COLO829 (cell line): ENCODE data around the gene SLC41A1.

Experiments
- DNase-seq: peaks from one replicate; pipeline ENCODE4 v3.0.0; 2012; ENCODE audit warnings: low spot score

The SLC41A1 gene

DNA sequence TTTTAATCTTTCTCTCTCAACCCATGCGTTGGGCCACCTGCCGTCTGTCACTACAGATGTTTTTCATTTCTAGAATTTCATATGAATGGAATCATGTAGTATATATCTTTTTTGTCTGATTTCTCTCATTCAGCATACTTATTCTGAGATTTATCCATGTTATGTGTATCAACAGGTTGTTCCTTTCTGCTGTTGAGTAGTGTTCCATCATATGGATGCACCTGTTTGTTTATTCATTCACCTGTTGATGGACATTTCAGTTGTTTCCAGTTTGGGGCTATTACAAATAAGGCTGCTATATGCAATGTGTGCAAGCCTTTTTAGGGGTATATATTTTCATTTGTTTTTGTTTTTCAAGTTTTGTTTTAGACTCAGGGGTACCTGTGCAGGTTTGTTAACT lies 9.4 kb upstream of the SLC41A1 start:
- no peak for DNase-seq

- DNase-seq = no peak
Measured at GRCh38 chr1:205817988-205818387, 5.0 kb upstream of the SLC41A1 start.

DNA sequence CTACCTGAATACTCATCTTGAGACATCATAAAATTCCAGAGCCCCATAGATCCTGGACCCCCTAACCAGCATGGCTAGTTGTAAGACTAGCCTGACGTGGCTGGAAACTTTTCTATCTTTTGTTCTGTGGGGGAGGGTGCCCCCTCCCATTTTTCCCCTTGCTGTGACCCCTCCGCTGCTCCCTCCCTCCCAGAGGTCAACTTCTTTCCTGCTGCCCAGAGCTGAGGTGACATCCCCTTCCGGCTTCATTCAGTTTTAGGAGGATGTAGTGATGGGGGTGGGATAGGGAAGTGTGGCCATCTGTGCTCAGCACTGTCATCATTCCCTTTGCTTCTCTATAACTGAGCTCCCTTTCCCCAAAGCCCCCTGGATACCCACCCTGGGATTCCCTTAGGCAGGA lies 4.4 kb upstream of the SLC41A1 start:
- no peak for DNase-seq

GRCh38 chr1:205813755-205814058 lies 709 bp upstream of the SLC41A1 start:
- no peak for DNase-seq

DNA sequence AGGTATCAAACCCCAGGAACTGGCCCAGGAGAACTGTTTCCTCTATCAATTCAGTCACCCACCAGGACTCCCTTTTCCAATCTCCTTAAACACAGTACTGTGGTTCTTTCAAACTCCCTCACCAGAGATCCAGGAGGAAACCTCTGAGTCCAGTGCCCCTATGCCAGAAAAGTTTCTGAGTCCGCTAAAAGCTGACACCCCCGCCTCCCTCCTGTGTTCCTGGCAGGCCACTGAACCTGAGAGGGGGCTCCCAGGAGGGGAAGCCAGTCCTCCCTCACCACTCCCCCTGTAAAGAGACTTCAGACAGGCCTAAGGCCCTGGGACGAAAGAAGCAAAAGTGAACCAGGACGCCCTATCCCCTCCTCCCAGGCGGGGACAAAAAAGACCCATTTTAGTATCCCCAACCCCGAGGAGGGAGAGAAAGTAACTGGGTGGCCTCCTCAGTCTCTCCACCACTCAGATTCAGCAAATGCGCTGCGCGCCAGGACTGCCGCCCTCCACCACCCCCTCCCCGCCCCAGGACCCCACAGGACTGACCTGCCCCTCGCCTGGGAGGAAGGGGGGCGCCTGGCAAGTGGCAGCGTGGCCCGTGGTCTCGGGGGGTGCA lies 624 bp downstream of the SLC41A1 start:
- DNase-seq = peak; percentile 56

GRCh38 chr1:205811660-205812059 lies 1.3 kb downstream of the SLC41A1 start:
- no peak for DNase-seq

GRCh38 chr1:205810448-205811157 lies 2.4 kb downstream of the SLC41A1 start:
- DNase-seq = no peak

- DNase-seq = no peak
Measured at GRCh38 chr1:205809942-205810345, 3.1 kb downstream of the SLC41A1 start.

DNA sequence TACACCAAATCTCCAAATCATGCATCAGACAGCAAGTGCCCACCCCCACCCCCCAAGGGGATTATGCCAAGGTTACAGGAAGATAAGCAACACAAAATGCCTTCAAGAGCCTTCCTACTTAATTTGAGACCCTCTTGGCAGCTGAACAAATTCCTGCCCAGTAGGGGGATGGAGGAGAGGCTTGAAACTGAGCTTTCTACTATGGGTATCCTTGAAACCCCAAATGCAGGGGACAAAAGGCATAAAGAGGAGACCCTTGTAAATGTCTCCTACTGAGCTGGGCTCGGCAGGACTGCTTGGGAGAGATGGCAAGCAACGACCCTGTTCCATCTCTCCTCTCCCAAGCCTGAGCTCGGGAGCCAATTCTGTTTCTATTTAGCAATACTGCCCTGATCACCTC lies 3.5 kb downstream of the SLC41A1 start:
- no peak for DNase-seq

DNA sequence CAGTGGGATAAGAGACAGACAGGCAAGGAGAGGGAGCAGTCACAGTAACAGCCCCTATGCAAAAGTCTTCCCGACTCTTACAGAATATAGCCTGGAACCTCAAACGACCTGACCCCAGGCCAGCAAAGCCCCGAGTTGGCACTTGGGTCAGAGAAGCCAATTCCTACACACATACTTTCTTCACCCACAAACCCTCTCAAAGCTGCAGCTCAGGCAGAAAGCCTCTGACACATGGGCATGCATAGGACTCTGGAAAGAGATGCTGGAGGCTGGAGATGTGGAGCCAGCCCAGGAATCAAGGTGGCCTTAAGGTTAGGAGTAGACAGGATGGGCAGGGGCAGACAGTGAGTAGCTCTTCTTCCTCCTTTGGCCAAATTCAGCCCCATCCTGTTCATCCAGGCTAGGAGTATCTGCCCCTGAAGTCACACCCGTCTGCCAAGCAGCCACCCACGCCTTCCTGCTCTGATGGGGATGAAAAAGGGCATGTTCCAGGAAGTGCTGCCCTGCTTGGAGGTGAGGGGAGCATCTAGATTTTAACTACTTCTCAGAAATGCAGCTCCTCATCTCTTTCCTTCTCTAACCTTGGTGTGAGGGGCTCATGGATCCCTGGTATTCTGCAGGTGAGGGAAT lies 7.8 kb downstream of the SLC41A1 start:
- peak; percentile 43 for DNase-seq

DNA sequence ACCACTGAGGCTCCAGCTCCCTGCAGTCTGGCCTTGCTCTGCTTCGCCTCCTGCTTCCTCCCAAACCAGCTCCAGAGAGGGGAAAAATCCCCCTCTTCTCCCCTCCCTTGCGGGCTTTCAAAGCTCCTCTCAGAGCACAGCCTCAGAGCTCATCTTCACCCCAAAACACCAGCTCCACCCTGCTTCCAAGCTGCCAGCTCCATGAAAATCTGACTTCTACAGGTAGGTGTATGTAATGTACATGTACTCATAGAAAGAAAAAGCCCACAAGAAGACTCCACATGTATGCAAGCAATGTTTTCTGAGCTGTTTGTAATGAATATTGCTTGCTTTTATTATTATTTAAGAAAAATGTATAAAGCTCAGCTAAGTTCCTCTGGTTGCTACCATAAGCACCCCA lies 8.4 kb downstream of the SLC41A1 start:
- DNase-seq = no peak

DNA sequence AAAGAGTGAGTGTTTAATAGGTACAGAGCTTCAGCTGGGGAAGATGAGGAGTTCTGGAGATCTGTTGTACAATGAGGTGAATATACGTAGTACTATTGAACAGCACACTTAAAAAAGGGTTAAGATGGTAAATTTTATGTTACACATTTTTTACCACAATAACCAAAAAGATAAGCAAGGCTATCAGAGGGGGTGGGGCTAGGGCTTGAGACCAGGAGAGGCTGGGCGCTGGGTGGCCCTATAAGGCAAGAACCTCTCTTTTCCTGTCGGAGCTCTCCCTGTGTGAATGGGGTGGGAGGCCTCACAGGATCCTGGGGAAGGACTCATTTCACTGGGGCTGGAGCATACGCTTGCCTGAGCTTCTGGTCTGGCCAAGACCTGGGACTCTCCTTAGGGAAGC lies 9.0 kb downstream of the SLC41A1 start:
- no peak for DNase-seq

- DNase-seq = no peak
Measured at GRCh38 chr1:205802060-205802459, 10.9 kb downstream of the SLC41A1 start.

- DNase-seq = no peak
Measured at GRCh38 chr1:205800981-205801703, 11.9 kb downstream of the SLC41A1 start.

DNA sequence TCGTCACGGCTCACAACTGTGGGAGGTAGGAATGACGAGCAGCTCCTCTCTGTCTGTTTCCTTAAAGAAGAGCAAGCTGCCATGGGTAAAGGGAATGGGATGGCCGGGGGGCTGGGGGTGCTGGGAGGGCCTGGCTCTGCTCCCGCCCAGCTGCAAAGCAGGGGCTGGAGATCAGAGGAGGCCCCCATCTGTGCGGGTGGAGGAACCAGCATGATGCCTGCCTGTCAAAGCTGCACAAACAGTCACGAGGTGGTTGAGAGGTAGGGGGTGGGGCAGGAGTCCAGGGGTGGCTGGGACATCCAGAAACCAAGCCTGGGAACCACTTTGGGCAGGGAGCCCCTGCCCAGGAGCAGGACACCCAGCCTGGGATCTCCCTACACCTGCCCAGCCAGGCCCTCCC lies 12.6 kb downstream of the SLC41A1 start:
- no peak for DNase-seq

- no peak for DNase-seq
Measured at GRCh38 chr1:205798577-205798976, 14.4 kb downstream of the SLC41A1 start.

GRCh38 chr1:205797168-205797567 lies 15.8 kb downstream of the SLC41A1 start:
- no peak for DNase-seq

DNA sequence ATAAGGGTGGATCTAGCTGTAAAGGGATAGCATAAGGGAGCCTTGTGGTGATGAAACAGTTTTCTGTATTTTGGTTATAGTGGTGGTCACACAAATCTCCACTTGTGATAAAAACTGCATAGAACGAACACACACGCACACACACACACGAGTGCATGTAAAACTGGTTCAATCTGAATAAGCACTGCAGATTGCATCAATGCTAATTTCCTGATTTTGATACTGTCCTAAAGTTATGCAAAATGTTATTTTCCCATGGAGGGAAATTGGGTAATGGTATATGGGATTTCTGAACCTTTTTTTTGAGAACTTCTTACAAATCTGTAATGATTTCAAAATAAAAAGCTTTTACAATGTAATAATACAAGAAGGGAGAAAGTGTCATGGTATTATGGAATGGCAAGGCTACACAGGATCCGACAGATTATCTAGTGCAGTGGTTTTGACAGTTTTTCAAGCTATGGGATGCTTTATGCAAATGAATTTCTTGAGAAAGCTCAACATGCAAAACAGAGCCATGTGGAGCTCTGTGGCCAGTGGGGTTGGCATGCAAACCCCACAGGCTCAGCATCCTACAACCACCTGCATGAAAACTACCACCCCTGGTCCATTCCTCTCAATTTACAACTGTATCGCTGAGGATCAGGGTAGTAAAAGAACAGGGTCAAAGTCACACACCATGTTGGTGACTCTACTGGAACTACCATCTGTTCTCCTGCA lies 18.8 kb downstream of the SLC41A1 start:
- no peak for DNase-seq

- no peak for DNase-seq
Measured at GRCh38 chr1:205792961-205793673, 19.9 kb downstream of the SLC41A1 start.

DNA sequence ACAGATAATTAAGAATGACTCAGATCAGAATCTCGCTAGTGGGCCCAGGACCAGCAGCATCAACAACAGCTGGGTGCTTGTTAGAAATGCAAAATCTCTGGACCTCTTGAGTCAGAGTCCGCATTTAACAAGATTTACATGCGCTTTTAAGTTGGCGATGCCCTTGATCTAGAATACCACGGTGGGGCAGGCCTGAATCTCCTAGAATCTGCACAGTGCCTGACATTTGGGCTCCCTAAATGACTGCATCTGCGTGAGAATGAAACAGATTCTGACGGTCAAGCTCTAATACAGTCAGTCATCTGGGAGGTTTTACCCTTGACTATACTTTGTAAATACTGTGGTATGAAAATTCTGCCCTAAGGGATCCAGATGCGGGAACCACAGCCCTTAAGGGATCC lies 20.5 kb downstream of the SLC41A1 start:
- DNase-seq = no peak

DNA sequence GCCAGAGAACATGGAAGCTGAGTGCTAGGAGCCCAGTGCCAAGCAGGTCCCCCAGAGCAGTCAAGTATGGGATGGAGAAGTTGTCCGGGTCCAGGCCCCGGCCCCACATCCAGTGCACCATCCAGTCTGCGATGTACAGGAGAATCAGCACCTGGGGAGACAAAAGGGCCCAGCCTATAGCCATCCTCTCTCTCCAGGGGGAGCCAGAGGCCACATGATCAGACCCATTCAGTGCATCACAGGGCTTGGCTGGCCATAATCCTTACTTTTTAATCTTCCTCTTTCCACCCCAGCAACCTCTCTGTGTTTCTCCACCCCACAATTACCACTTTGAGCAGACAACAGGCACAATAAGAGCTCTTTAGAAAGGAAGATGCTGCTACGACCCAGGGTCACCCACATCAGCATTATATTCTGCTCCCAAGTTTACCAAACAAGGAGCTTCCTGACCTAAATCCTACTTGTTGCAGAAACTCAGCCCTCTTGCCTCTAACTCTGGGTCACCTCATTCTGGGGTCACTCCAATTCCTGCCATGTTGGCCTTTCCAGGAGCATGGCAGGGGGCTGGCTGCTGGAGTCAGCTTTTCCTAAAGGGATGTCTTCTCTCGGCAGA lies 21.3 kb downstream of the SLC41A1 start:
- DNase-seq = peak; percentile 59
